HepG2 (cell line): ENCODE data around the gene LGI4.

Experiments
- BRD4 ChIP-seq: sonication (generic); formaldehyde crosslinking; IDR thresholded peaks from 2 replicates; pipeline ENCODE4 v1.4.0; 2020; ENCODE audit warnings: missing genetic modification reagents
- CTCF ChIP-seq: sonication (generic); formaldehyde crosslinking; IDR thresholded peaks from 2 replicates; pipeline ENCODE4 v1.5.0; 2020; ENCODE audit warnings: mild to moderate bottlenecking, missing genetic modification reagents, moderate library complexity
- EZH2 ChIP-seq: conservative IDR thresholded peaks from 2 replicates; pipeline ENCODE4 v1.6.1; 2012; ENCODE audit warnings: mild to moderate bottlenecking, low read depth, low read length, moderate library complexity
- ZSCAN31 ChIP-seq: sonication (generic); formaldehyde crosslinking; IDR thresholded peaks from 2 replicates; pipeline ENCODE4 v1.5.0; 2020; ENCODE audit warnings: low read depth, mild to moderate bottlenecking, missing genetic modification reagents

DNA sequence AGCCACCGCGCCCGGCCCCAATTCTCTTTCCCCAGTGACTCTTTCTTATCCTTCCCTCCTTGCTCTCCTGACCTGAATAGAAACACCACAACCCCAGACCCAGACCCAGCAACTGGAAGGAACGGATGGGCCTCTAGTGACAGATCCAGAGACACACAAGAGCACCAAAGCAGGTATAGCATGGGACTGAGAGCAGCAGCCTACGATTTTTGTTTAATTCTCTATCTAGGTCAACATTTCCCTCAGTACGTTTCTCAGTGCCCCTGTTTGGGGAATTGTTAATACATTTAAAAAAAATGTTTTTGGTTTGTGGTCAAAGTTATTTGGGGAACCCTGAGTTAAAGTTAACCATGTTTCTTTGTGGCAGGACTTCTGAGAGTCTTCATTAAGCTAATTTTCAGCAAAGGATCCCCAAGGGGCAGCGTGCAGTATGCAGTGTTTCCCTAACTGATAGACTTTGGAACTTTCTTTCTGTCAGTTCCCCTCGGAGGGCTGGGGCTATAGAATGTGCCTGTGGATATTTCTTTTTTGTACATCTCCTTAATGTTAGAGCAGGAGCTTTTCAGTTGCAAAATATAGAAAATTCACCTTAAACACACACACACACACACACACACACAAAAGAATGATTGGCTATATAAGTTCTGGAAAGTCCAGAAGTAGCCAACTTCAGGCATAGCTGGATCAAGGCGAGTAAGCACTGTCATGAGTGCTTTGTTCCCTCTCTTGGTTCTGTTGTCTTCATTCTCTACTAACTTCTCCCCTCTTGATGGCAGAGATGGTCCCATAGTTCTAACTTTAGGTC, 26.0 kb upstream of the LGI4 start:
- no peak for TF ChIP-seq ZSCAN31 (CRISPR knock-in tag)
- no peak for TF ChIP-seq CTCF (CRISPR knock-in tag)
- TF ChIP-seq BRD4 (CRISPR knock-in tag), result no peak
- no peak for TF ChIP-seq EZH2
